WTC11 (cell line): ENCODE results near the gene GNAZ. TPM values are rescaled to one million over a fixed set of nuclear protein-coding genes. Genes with fewer than 3 reads are reported as not detected.

Experiments used
- ATAC-seq: fragments of 200-7000 bp; cut with Tn5 transposase; 2 replicates; pipeline ENCODE4 v1.10.0; 2021; ENCODE audit warnings: mild to moderate bottlenecking, moderate library complexity
- CTCF ChIA-PET: fragments of 300-600 bp; sonication (Branson Sonifier 250); formaldehyde crosslinking; loops from one replicate; lab custom pipeline; 2021; ENCODE audit warnings: antibody characterized with exemption; lab: Charles Lee
- POLR2A ChIA-PET: fragments of 350-600 bp; sonication (Branson Sonifier 250); formaldehyde crosslinking; loops from one replicate; lab custom pipeline; 2021; ENCODE audit warnings: antibody characterized with exemption; lab: Charles Lee
- DNase-seq: peaks from one replicate; pipeline ENCODE4 v3.0.0; 2021; ENCODE audit warnings: low spot score
- H3K27ac Mint-ChIP-seq: 2 replicates; pipeline ENCODE4 v1.8.0; 2021; ENCODE audit warnings: mixed read lengths
- H3K27me3 Mint-ChIP-seq: 2 replicates; pipeline ENCODE4 v1.8.0; 2021; ENCODE audit warnings: low read depth, mild to moderate bottlenecking, moderate library complexity, mixed read lengths
- H3K36me3 Mint-ChIP-seq: 2 replicates; pipeline ENCODE4 v1.8.0; 2021; ENCODE audit warnings: mixed read lengths
- H3K4me1 Mint-ChIP-seq: 2 replicates; pipeline ENCODE4 v1.8.0; 2022; ENCODE audit warnings: mixed read lengths
- H3K4me3 Mint-ChIP-seq: 2 replicates; pipeline ENCODE4 v1.8.0; 2021; ENCODE audit warnings: mild to moderate bottlenecking, moderate library complexity, mixed read lengths
- H3K9me3 Mint-ChIP-seq: 2 replicates; pipeline ENCODE4 v1.8.0; 2021; ENCODE audit warnings: mixed read lengths
- CREM ChIP-seq: sonication (generic); formaldehyde crosslinking; IDR thresholded peaks from 2 replicates; pipeline ENCODE4 v1.8.1; 2022; ENCODE audit warnings: mild to moderate bottlenecking, missing genetic modification reagents, moderate library complexity
- ETV6 ChIP-seq: sonication (generic); formaldehyde crosslinking; IDR thresholded peaks from 2 replicates; pipeline ENCODE4 v1.8.1; 2022; ENCODE audit warnings: mild to moderate bottlenecking, missing genetic modification reagents
- FOXP1 ChIP-seq: sonication (generic); formaldehyde crosslinking; IDR thresholded peaks from 2 replicates; pipeline ENCODE4 v1.8.0; 2022; ENCODE audit warnings: missing genetic modification reagents, mild to moderate bottlenecking, moderate library complexity, borderline replicate concordance
- GABPB1 ChIP-seq: sonication (generic); formaldehyde crosslinking; IDR thresholded peaks from 2 replicates; pipeline ENCODE4 v1.8.1; 2023; ENCODE audit warnings: mild to moderate bottlenecking, missing genetic modification reagents
- KAT7 ChIP-seq: sonication (generic); formaldehyde crosslinking; IDR thresholded peaks from 2 replicates; pipeline ENCODE4 v1.8.1; 2023; ENCODE audit warnings: missing genetic modification reagents, mild to moderate bottlenecking, borderline replicate concordance
- MXD4 ChIP-seq: fragments of 250-450 bp; sonication (Bioruptor Pico); IDR thresholded peaks from 2 replicates; pipeline ENCODE4 v1.8.0; 2021; ENCODE audit warnings: mild to moderate bottlenecking, moderate library complexity, borderline replicate concordance
- NFATC4 ChIP-seq: fragments of 250-450 bp; sonication (Bioruptor Pico); IDR thresholded peaks from 2 replicates; pipeline ENCODE4 v1.9.0; 2021; ENCODE audit warnings: mild to moderate bottlenecking
- PRRX2 ChIP-seq: fragments of 250-450 bp; sonication (Bioruptor Pico); IDR thresholded peaks from 2 replicates; pipeline ENCODE4 v1.8.0; 2021; ENCODE audit warnings: mild to moderate bottlenecking
- SP1 ChIP-seq: sonication (generic); formaldehyde crosslinking; conservative IDR thresholded peaks from 2 replicates; pipeline ENCODE4 v1.8.1; 2022; ENCODE audit warnings: missing genetic modification reagents
- TCF7 ChIP-seq: sonication (generic); formaldehyde crosslinking; IDR thresholded peaks from 2 replicates; pipeline ENCODE4 v1.8.0; 2022; ENCODE audit warnings: mild to moderate bottlenecking, low read depth, missing genetic modification reagents, moderate library complexity
- TP53 ChIP-seq: sonication (generic); formaldehyde crosslinking; IDR thresholded peaks from 2 replicates; pipeline ENCODE4 v1.8.1; 2023; ENCODE audit warnings: mild to moderate bottlenecking, missing genetic modification reagents
- ZBTB21 ChIP-seq: sonication (generic); formaldehyde crosslinking; IDR thresholded peaks from 2 replicates; pipeline ENCODE4 v1.8.1; 2023; ENCODE audit warnings: mild to moderate bottlenecking, missing genetic modification reagents, borderline replicate concordance
- ZNF219 ChIP-seq: sonication (generic); formaldehyde crosslinking; IDR thresholded peaks from 2 replicates; pipeline ENCODE4 v1.8.0; 2023; ENCODE audit warnings: missing genetic modification reagents, mild to moderate bottlenecking, borderline replicate concordance
- ZNF232 ChIP-seq: sonication (generic); formaldehyde crosslinking; IDR thresholded peaks from 2 replicates; pipeline ENCODE4 v1.8.0; 2022; ENCODE audit warnings: mild to moderate bottlenecking, missing genetic modification reagents
- ZNF396 ChIP-seq: fragments of 250-450 bp; sonication (Bioruptor Pico); IDR thresholded peaks from 2 replicates; pipeline ENCODE4 v1.8.0; 2021; ENCODE audit warnings: mild to moderate bottlenecking, moderate library complexity, borderline replicate concordance
- ZNF532 ChIP-seq: fragments of 250-450 bp; sonication (Bioruptor Pico); IDR thresholded peaks from 2 replicates; pipeline ENCODE4 v1.9.0; 2021; ENCODE audit warnings: mild to moderate bottlenecking, borderline replicate concordance
- ZSCAN18 ChIP-seq: fragments of 250-450 bp; sonication (Bioruptor Pico); IDR thresholded peaks from 2 replicates; pipeline ENCODE4 v2.1.2; 2022; ENCODE audit warnings: mild to moderate bottlenecking, moderate library complexity
- total RNA-seq: library from RNA; stranded (reverse); gene quantifications from 3 replicates; pipeline ENCODE4 v1.2.3, GENCODE V29; 2021
- TF ChIP-seq, protein P1 (sequence below): sonication (generic); formaldehyde crosslinking; IDR thresholded peaks from 2 replicates; pipeline ENCODE4 v1.8.1; 2023; ENCODE audit warnings: mild to moderate bottlenecking, missing genetic modification reagents

GNAZ gene
- total RNA-seq, 1 experiment from 2014 or later: 9.9 TPM

- Mint-ChIP-seq H3K4me3 (no peak overlapping the region), H3K27me3 (no peaks in the 10 kb centered on the region), H3K36me3 (no peaks in the 10 kb centered on the region), H3K4me1 (no peaks in the 10 kb centered on the region), H3K9me3 (no peaks in the 10 kb centered on the region), H3K27ac (no peak overlapping the region)
- ATAC-seq (no peak), DNase-seq (no peak)
- ChIA-PET POLR2A (no interaction called here), CTCF (interaction anchor here (1.4 to 2.9 kb wide), 2 partner anchors 26 to 143 kb away, joined by 3 to 14 read pairs; no protein-coding TSS in a partner anchor)
- TF ChIP-seq ZBTB21 (CRISPR knock-in tag) (no peak), FOXP1 (no peak), PRRX2 (no peak), MXD4 (CRISPR knock-in tag) (no peak), CREM (CRISPR knock-in tag) (no peak), ZNF219 (CRISPR knock-in tag) (no peak), SP1 (CRISPR knock-in tag) (no peak), TP53 (CRISPR knock-in tag) (no peak), ZSCAN18 (no peak), ZNF532 (CRISPR knock-in tag) (no peak), KAT7 (CRISPR knock-in tag) (no peak), NFATC4 (no peak), TCF7 (CRISPR knock-in tag) (no peak)
- TF ChIP-seq, protein P1, sequence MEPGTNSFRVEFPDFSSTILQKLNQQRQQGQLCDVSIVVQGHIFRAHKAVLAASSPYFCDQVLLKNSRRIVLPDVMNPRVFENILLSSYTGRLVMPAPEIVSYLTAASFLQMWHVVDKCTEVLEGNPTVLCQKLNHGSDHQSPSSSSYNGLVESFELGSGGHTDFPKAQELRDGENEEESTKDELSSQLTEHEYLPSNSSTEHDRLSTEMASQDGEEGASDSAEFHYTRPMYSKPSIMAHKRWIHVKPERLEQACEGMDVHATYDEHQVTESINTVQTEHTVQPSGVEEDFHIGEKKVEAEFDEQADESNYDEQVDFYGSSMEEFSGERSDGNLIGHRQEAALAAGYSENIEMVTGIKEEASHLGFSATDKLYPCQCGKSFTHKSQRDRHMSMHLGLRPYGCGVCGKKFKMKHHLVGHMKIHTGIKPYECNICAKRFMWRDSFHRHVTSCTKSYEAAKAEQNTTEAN (CRISPR knock-in tag): no peak
These were observed 31.8 kb downstream of the GNAZ start for GRCh38 chr22:23102002-23102655.

DNA sequence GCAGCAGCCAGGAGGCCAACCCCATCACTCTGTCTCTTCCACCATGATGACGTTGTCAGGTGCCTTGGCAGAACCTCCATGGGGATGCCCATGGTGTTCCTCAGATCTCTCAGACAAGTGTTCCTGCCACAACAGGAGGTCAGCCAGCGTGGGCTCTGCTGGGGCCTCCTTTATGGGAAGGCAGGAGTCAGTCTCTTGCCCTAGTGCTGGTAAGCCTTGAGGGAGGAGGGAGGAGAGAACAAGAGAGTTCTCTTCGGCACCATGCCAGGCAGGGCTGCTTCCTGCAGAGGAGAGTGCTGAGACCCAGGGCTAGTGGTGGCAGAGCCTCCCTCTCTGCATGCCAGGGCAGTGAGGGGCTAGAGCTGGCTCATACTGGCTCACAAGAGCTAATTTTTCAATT, 32.5 kb downstream of the GNAZ start:
- H3K9me3 Mint-ChIP-seq: no peaks in the 10 kb centered on the region
- ChIA-PET CTCF (interaction anchor here (1.3 to 2.9 kb wide), 3 partner anchors 25 to 167 kb away, joined by 3 to 14 read pairs (median 5); no protein-coding TSS in a partner anchor), POLR2A (no interaction called here)
- TF ChIP-seq ZNF532 (CRISPR knock-in tag) (no peak), GABPB1 (CRISPR knock-in tag) (no peak), ETV6 (CRISPR knock-in tag) (no peak), SP1 (CRISPR knock-in tag) (no peak), ZNF232 (no peak), ZNF396 (CRISPR knock-in tag) (no peak), ZBTB21 (CRISPR knock-in tag) (no peak)
- no peaks in the 10 kb centered on the region for H3K27me3 Mint-ChIP-seq
- no peaks in the 10 kb centered on the region for H3K4me1 Mint-ChIP-seq
- no peak overlapping the region for H3K4me3 Mint-ChIP-seq
- no peak for DNase-seq
- no peak overlapping the region for H3K27ac Mint-ChIP-seq
- H3K36me3 Mint-ChIP-seq: no peaks in the 10 kb centered on the region
- ATAC-seq: no peak
